Stimulated activated CD8-positive, alpha-beta memory T cell treated with anti-CD3 and anti-CD28 coated beads, Interleukin-4, amount 100 ng/mL, for 24 hours (primary cell): ENCODE results near the gene MBTD1.
"Not testable (repeated sequence)": the region's sequence is repeated elsewhere in the genome, so short reads cannot be mapped to it uniquely, and the experiment has no call there.

Source experiments
- DNase-seq: peaks from one replicate; pipeline ENCODE4 v3.0.0-alpha.2; 2020; ENCODE audit warnings: low read depth

MBTD1 gene

GRCh38 chr17:51188271-51188833 lies 71.5 kb downstream of the MBTD1 start:
- DNase-seq: no peak

GRCh38 chr17:51185763-51186332 lies 74.0 kb downstream of the MBTD1 start:
- no peak for DNase-seq

GRCh38 chr17:51184124-51184523 lies 75.7 kb downstream of the MBTD1 start:
- DNase-seq: no peak

- DNase-seq: no peak
Observed at GRCh38 chr17:51180486-51180885, 79.4 kb downstream of the MBTD1 start.

GRCh38 chr17:51172030-51172429 lies 87.8 kb downstream of the MBTD1 start:
- DNase-seq: not testable (repeated sequence)

GRCh38 chr17:51170736-51171135 lies 89.1 kb downstream of the MBTD1 start:
- no peak for DNase-seq

GRCh38 chr17:51169340-51169739 lies 90.5 kb downstream of the MBTD1 start:
- no peak for DNase-seq

GRCh38 chr17:51166987-51167931 lies 92.6 kb downstream of the MBTD1 start:
- peak; percentile 55 for DNase-seq

GRCh38 chr17:51166198-51166986 lies 93.5 kb downstream of the MBTD1 start, which contains the start of gene NME2:
Gene NME2 (plus strand): TSS chr17:51166411. CDS start chr17:51166831, 420 bp downstream.
- DNase-seq: peak; percentile 73

- peak; percentile 4 for DNase-seq
Observed at GRCh38 chr17:51165680-51166197, 94.1 kb downstream of the MBTD1 start.

GRCh38 chr17:51164911-51165679 lies 94.8 kb downstream of the MBTD1 start:
- DNase-seq: no peak

- DNase-seq: no peak
Observed at GRCh38 chr17:51161541-51161940, 98.3 kb downstream of the MBTD1 start.

GRCh38 chr17:51159604-51160003 lies 100.2 kb downstream of the MBTD1 start:
- no peak for DNase-seq

- DNase-seq: no peak
Observed at GRCh38 chr17:51155416-51155815, 104.4 kb downstream of the MBTD1 start.

- no peak for DNase-seq
Observed at GRCh38 chr17:51154176-51154575, 105.7 kb downstream of the MBTD1 start.

- peak; percentile 94 for DNase-seq
Observed at GRCh38 chr17:51153210-51154072, 106.4 kb downstream of the MBTD1 start, which contains the start of gene NME1. Gene NME1 (plus strand): TSS chr17:51153559. CDS start chr17:51155655, 2,096 bp downstream.

GRCh38 chr17:51152766-51153209 lies 107.1 kb downstream of the MBTD1 start:
- no peak for DNase-seq

GRCh38 chr17:51150932-51151331 lies 108.9 kb downstream of the MBTD1 start:
- no peak for DNase-seq

- no peak for DNase-seq
Observed at GRCh38 chr17:51149163-51149562, 110.7 kb downstream of the MBTD1 start.

- no peak for DNase-seq
Observed at GRCh38 chr17:51147650-51148049, 112.2 kb downstream of the MBTD1 start.
